ENCODE measurements around the gene RFXAP.
"Not testable (repeated sequence)": the region's sequence is repeated elsewhere in the genome, so short reads cannot be mapped to it uniquely, and the experiment has no call there.

Gene RFXAP

DNA sequence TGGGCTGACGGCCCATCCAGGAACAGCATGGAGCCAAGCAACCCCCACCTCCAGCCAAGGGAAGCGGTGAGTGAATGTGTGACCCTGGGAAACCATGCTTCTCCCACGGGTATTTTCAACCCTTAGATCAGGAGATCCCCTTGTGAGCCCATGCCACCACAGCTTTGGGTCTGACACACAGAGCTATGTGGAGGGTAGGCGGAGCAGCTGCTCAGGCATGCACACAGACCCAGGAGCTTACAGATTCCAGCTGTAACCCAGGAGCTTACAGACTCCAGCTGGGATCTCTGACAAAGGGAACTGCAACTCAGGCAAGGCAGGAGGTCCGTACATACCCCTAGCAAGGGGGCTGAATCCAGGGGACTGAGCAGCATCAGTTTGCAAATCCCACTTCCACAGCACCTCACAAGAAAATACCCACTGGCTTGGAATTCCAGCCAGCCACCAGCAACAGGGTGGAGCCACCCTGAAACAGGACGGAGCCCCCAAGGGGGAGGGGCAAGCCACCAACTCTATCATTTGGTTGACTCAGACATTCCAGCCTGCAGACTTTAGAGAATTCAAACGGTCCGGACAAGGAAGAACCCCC is 40.8 kb upstream of the RFXAP start:
- TF ChIP-seq CTCF (IDR thresholded peaks at IDR 0.05; ENCODE audit: insufficient read depth, missing control alignments): no peak
- DNase-seq (ENCODE audit: insufficient read length, low spot score) (no peak), FAIRE-seq (no peak)

- TF ChIP-seq CTCF (IDR thresholded peaks at IDR 0.05; ENCODE audit: insufficient read depth, missing control alignments): no peak
- DNase-seq (ENCODE audit: insufficient read length, low spot score): no peak
- no peak for FAIRE-seq
These were observed 35.1 kb upstream of the RFXAP start for GRCh38 chr13:36783890-36784289.

- not testable (repeated sequence) for DNase-seq (ENCODE audit: insufficient read length, low spot score); FAIRE-seq
These were observed 32.8 kb upstream of the RFXAP start for GRCh38 chr13:36786175-36786574.

DNA sequence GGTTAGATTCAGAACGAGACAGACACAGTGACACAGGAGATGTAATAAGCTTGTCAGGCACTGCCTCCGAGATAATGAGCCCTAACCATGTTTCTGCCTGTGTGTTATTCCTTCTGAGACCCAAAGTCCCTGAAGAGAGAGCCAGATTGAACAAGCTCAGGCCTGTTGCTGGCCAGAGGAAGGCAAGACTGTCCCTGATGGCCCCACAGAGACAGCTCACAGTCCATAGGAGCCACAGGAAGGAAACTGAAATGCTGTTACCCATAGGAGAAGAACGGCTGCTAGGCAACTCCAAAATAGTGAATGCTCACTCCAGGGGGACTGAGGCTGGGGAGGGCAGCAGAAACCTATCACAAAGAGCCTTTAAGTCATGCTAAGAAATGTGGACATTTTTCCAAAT is 31.8 kb upstream of the RFXAP start:
- no peak for TF ChIP-seq CTCF (IDR thresholded peaks at IDR 0.05; ENCODE audit: insufficient read depth, missing control alignments)
- FAIRE-seq (no peak), DNase-seq (ENCODE audit: insufficient read length, low spot score) (no peak)

- no peak for FAIRE-seq
- DNase-seq (ENCODE audit: insufficient read length, low spot score): no peak
These were observed 30.7 kb upstream of the RFXAP start for GRCh38 chr13:36788276-36788675.

GRCh38 chr13:36789061-36789460 is 30.0 kb upstream of the RFXAP start:
- no peak for TF ChIP-seq CTCF (IDR thresholded peaks at IDR 0.05; ENCODE audit: insufficient read depth, missing control alignments)
- no peak for FAIRE-seq
- no peak for DNase-seq (ENCODE audit: insufficient read length, low spot score)

More at GRCh38 chr13:36788276-36788675, 30.7 kb upstream of the RFXAP start:
- TF ChIP-seq CTCF (IDR thresholded peaks at IDR 0.05; ENCODE audit: insufficient read depth, missing control alignments): no peak

GRCh38 chr13:36789730-36790129 is 29.3 kb upstream of the RFXAP start:
- no peak for FAIRE-seq
- no peak for DNase-seq (ENCODE audit: insufficient read length, low spot score)
- TF ChIP-seq CTCF (IDR thresholded peaks at IDR 0.05; ENCODE audit: insufficient read depth, missing control alignments): no peak

GRCh38 chr13:36794706-36795105 is 24.3 kb upstream of the RFXAP start:
- no peak for DNase-seq (ENCODE audit: insufficient read length, low spot score)
- no peak for FAIRE-seq
- no peak for TF ChIP-seq CTCF (IDR thresholded peaks at IDR 0.05; ENCODE audit: insufficient read depth, missing control alignments)
